HG02798 (cell line): ENCODE data around the gene INPP5A.

Experiments used
- ATAC-seq: cut with Tn5 transposase; IDR thresholded peaks from one replicate; pipeline ENCODE4 v1.9.1; 2021; ENCODE audit warnings: mild to moderate bottlenecking; ENCODE audit not compliant: unreplicated experiment, poor library complexity

Gene INPP5A

DNA sequence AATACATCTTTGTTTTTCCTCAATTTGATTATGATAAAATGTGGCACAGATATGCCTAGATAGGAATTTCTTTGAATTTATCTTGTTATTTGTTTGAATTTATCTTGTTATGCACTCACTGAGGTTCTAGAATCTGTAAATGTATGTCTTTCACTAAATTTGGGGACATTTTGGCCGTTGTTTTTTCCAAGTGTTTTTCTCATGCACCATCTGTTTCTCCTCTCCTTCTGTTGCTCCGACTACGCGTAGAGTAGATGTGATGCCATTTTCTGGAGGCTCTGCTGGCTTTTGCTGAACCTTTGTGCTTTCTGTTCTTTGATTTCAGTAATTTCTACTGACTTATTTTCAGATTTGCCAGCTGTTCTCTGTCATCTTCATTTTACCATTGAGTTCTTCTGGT lies 101.9 kb downstream of the INPP5A start:
- no peak for ATAC-seq

GRCh38 chr10:132640326-132641125 lies 102.9 kb downstream of the INPP5A start:
- ATAC-seq, result no peak

DNA sequence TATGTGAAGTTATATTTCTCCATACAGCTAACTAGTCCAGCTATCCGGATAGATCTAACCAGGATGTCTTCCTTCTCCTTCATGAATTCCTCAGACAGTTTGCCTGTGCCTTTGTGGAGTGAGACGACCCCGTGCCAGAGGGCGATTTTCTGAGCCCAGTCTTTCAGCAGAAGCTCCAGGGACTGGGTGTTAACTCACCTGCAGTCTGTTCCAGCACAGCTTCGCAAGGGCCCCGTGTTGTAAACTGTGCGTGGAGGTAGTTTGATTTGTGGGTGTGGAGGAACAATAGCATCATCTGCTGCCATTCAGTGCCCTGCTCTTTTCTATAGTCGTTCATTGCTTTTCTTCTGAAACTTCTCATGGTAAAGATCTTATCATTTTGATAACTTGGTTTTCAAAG lies 103.8 kb downstream of the INPP5A start:
- no peak for ATAC-seq

GRCh38 chr10:132641966-132642731 lies 104.6 kb downstream of the INPP5A start:
- ATAC-seq, result no peak

GRCh38 chr10:132642732-132643008 lies 105.1 kb downstream of the INPP5A start:
- no peak for ATAC-seq

DNA sequence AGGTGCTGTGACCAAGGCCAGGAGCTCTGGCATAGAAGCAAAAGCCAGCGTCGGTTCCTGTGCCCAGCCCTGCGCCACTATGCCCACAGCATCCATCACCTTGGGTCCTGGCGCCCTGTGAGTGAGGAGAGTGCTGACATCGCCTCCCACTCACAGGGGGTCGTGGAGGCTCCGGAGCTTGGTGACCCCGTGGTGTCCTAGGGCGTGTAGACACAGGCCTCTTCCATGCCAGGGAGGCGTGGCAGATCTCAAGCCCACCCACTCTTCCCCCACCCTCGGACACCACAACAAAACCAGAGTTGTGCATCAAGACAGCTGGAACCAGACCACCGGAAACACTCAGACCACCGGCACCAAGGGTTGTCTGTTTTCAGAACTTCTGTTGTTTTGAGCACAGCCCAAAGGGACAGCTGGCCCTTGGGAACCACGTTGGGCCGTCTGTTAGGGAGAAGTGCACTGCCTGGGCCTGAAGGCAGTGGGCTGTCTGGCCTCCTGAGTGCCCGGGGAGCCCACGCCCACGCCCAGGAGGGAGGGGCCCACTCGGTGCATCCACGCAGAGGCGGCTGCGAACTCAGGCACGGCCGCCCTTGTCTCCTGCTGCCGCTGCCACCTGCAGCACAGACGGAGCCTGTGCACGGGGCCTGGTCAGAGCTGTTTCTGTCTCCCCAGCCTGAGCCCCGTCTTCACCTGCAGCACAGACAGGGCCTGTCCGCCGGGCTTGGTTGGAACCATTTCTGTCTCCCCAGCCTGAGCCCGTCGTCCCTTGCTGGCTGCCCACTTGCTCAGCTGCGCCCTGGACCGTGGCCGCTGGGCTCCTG lies 106.3 kb downstream of the INPP5A start:
- ATAC-seq, result no peak

DNA sequence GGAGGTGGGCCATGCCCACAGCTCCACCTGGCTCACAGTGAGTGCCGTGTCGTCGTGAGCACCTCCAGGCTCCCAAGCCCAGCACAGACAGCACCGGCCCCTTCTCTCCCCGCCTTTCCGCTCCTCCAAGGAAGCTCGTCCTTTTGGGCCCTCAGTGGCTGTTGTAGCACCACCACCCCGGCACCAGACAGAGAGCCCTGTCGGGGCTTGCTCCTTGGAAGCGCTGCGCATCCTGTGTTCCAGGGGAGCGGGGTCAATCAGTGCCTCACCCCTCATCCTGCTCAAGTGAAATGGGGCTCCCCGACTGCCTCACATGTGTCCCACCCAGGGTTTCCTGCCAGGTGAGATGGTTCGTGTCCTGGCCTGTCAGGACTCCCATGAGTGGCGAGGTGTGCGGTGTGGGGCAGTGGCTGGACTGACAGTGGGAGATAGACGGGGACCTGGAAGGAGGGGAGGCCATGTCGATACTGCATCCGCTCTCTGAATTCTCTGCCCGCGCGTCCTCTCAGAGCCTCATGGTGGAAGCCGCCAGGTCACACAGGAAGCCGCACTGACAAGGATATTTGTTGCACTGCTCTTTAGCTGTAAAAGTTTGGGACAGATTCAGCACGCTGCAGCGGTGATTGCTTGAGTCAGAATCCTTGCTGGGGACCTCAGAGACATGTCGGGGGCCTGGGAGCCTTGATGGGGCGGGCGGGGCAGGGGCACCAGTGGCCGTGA lies 107.1 kb downstream of the INPP5A start:
- ATAC-seq, result no peak

DNA sequence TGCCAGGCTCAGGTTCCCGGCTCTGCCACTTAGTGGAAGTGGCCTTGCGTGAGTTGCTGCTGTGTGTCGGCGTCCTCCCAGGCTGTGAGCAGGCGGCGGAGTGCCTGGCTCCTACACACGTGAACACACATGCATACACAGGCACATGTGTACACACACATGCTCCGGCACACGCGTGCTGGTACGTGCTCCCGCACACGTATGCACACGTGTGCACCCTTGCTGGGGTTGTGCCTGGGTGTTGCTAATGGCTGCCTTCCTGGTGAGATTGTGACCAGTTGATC lies 107.6 kb downstream of the INPP5A start:
- no peak for ATAC-seq

GRCh38 chr10:132645630-132646442 lies 108.2 kb downstream of the INPP5A start:
- ATAC-seq, result no peak

DNA sequence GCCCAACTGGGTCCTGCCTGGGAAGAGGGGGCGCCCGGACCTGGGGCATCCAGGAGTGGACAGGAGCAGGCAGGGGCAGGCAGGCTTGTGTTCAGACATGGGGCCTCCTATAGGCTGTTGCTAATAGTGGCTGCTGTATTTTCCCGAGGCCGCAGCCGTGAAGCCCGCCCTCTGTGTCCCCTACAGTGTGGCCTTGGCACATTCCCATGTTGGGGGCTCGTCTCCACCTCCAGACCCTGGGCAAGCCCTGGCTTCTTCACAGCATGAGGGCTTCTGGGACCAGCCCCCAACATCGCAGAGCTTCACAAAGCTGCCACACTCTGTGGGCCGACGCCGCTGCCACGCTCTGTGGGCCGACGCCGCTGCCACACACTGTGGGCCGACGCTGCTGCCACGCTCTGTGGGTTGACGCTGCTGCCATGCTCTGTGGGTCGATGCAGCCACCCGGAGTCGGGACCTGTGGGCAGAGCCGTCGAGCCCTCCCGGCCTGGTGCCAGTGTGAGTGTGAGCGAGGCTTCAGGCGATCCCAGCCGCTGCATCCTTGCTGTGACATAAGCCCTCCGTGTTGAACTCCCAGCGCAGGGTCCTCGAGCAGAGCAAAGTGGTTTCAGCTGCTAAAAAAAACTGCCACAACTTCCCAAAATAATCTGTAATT lies 109.0 kb downstream of the INPP5A start:
- no peak for ATAC-seq

DNA sequence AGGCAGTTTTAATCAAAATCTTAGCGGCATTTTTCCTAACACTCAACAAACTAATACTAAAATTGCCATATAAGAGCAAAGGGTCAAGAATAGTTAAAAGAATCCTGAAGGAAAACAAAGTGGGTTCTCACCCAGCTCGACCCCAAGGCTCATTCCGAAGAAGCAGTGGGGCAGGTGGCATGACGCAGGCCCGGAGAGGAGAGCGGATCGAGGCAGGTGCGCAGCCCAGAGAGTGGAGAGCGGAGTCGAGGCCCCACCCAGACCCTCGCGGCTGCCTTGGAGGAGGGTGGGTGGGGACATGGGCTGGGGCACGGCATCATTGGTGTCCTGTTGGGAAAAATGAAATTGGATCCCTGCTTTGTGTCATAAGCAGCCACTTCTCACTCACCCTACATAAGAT lies 109.8 kb downstream of the INPP5A start:
- ATAC-seq, result no peak

DNA sequence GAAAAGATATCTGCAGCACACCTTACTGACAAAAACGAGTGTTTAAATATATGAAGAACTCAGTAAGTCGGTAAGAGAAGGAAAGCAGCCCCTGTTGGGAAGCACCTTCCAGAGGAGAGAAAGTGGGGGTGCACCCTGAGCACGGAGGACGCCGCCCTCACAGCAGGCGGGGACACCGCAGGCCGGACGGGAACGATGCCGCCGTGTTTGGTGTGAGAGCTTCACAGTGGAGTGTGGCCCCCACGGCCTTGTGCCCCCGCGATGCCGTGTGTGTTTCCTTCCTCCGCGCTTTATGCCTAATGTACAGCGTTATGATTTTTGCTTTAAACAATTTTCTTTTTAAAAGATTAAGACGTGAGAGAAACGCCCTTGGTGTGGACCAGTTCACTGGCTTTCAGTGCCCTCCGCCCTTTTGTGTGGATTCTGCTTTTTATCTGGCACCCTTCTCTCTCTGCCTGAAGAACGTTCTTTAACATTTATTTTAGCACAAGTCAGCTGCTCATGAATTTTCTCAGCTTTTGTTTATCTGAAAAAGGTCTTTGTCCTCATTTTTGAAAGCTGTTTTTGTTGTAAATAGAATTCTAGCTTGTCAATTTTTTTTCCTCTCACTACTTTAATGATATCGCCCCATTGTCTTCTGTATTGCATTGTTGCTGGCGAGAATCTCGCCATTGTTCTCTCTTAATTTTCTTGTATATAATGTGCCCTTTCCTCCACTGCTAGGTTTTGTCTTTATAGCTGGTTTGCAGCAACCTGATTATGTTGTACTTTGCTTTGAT lies 110.7 kb downstream of the INPP5A start:
- ATAC-seq, result no peak

DNA sequence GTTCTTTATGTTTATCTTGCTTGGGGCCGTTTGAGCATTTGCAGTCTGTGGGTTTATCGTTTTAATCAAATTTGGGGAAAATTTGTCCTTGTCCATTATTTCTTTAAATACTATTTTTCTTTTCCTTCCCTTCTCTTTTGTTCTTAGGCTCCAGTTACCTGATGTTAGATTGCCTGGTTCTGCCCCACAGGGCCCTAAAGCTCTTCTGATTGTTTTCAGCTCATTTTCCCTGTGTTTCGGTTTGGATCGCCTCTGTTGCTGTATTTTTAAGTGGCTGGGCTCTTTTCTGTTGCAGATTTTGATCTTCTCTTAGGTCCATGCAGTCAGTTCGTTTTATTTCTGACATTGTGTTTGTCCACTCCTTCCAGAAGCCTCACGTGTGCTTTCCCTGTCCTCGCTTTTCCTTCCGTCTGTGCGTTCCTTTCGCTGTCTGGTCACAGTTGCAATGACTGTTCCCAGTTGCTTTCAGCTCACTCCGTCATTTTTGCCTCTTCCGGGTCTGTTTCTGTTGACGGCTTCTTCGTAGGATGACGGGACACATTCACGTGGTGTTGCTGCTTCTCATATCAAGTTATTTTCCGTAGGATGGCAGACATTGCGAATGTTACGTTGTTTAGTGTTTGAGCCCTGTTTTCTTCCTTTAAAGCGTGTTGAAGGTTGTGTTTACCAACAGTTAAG lies 111.4 kb downstream of the INPP5A start:
- ATAC-seq, result no peak

- ATAC-seq, result no peak
Observed at GRCh38 chr10:132649651-132650360, 112.2 kb downstream of the INPP5A start.

- ATAC-seq, result no peak
Observed at GRCh38 chr10:132650611-132651250, 113.1 kb downstream of the INPP5A start.

DNA sequence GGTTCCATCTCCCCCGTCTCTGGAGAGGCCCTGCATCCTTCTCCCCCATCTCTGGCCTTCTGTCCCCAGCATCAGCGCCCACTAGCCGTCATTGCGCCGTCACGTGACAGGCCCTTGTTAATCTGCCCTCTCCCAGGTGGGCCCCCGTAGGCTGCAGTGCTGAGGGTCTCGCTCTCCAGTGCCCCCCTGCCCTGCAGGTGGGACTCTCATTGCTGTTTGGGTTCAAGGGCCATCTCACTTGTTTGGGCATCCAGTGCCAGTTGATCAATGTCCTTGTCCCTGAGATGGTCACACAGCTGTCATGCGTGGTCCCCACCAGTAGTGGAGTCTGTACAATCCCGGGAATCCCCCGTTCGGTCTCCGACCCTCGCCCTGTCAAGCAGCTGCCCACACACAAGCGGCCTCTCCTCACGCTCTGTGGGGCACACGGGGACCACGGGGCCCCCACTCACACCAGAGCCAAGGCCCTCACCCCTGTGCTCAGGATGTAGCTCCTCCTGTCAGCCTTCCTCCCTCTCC lies 114.0 kb downstream of the INPP5A start:
- ATAC-seq, result no peak

DNA sequence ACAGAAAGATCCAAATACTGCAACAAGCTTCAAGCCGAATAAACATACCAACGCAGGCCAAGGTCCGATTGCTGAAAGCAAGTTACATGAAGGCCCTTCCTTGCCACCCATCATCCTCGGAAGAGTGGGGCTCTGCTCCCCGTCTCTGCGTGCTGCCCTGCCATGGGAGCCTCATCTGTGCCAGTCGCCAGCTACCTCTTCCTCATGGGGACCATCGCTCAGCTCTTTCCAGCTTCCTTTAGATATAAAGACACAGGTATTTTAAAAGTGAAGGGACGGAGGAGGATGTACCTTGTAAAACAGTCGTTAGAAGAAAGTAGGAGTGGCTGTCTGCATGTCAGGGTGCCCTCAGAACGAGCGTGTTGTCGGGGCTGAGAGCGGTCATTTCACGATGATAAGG lies 114.9 kb downstream of the INPP5A start:
- ATAC-seq, result no peak
